Measurements from ENCODE around the gene YAE1. TPM values are rescaled to one million over a fixed set of nuclear protein-coding genes. Genes with fewer than 3 reads are reported as not detected.

YAE1 gene
- total RNA-seq, 1 donor from 2014 or later = 27.4 TPM

GRCh38 chr7:39582536-39582935 lies 16.3 kb downstream of the YAE1 start:
- no peak for TF ChIP-seq CTCF (IDR thresholded peaks at IDR 0.05; ENCODE audit: unreplicated experiment)
- no peak overlapping the region for H3K27ac Mint-ChIP-seq
- DNase-seq (ENCODE audit: low spot score in 2 of 2, unreplicated experiment in 2 of 2) = no peak
- H3K4me1 Mint-ChIP-seq = no peaks in the 10 kb centered on the region
- peaks cover 8% of the 10 kb centered on the region for H3K36me3 Mint-ChIP-seq
- H3K27me3 Mint-ChIP-seq (ENCODE audit: low read depth) = no peaks in the 10 kb centered on the region
- no peaks in the 10 kb centered on the region for H3K9me3 Mint-ChIP-seq
- no peak overlapping the region for H3K4me3 Mint-ChIP-seq

- DNase-seq (ENCODE audit: low spot score in 2 of 2, unreplicated experiment in 2 of 2) = no peak
- Mint-ChIP-seq H3K27ac (no peak overlapping the region), H3K27me3 (ENCODE audit: low read depth) (no peaks in the 10 kb centered on the region), H3K9me3 (no peaks in the 10 kb centered on the region), H3K4me3 (no peak overlapping the region), H3K4me1 (no peaks in the 10 kb centered on the region), H3K36me3 (peaks cover under 1% of the 10 kb centered on the region)
- TF ChIP-seq CTCF (IDR thresholded peaks at IDR 0.05; ENCODE audit: unreplicated experiment) = no peak
Measured at GRCh38 chr7:39583539-39583938, 17.3 kb downstream of the YAE1 start.

GRCh38 chr7:39587393-39587792 lies 21.2 kb downstream of the YAE1 start:
- no peaks in the 10 kb centered on the region for H3K36me3 Mint-ChIP-seq

GRCh38 chr7:39588416-39588815 lies 22.2 kb downstream of the YAE1 start:
- DNase-seq (ENCODE audit: low spot score in 2 of 2, unreplicated experiment in 2 of 2) = no peak
- H3K27me3 Mint-ChIP-seq (ENCODE audit: low read depth) = no peaks in the 10 kb centered on the region
- H3K27ac Mint-ChIP-seq = no peak overlapping the region
- H3K36me3 Mint-ChIP-seq = no peaks in the 10 kb centered on the region
- H3K9me3 Mint-ChIP-seq = peaks cover 5% of the 10 kb centered on the region
- H3K4me3 Mint-ChIP-seq = no peak overlapping the region
- no peak for TF ChIP-seq CTCF (IDR thresholded peaks at IDR 0.05; ENCODE audit: unreplicated experiment)
- peaks cover 5% of the 10 kb centered on the region for H3K4me1 Mint-ChIP-seq

More at GRCh38 chr7:39587393-39587792, 21.2 kb downstream of the YAE1 start:
- H3K4me1 Mint-ChIP-seq = peaks cover 5% of the 10 kb centered on the region
- H3K27ac Mint-ChIP-seq = no peak overlapping the region
- H3K27me3 Mint-ChIP-seq (ENCODE audit: low read depth) = no peaks in the 10 kb centered on the region
- no peak for TF ChIP-seq CTCF (IDR thresholded peaks at IDR 0.05; ENCODE audit: unreplicated experiment)
- no peak overlapping the region for H3K4me3 Mint-ChIP-seq
- no peak for DNase-seq (ENCODE audit: low spot score in 2 of 2, unreplicated experiment in 2 of 2)
- H3K9me3 Mint-ChIP-seq = peaks cover 5% of the 10 kb centered on the region

GRCh38 chr7:39589323-39590111 lies 23.3 kb downstream of the YAE1 start:
- H3K9me3 Mint-ChIP-seq = peaks cover 5% of the 10 kb centered on the region
- DNase-seq (ENCODE audit: low spot score in 2 of 2, unreplicated experiment in 2 of 2) = no peak
- H3K27me3 Mint-ChIP-seq (ENCODE audit: low read depth) = no peaks in the 10 kb centered on the region
- peaks cover 5% of the 10 kb centered on the region for H3K4me1 Mint-ChIP-seq
- TF ChIP-seq CTCF (IDR thresholded peaks at IDR 0.05; ENCODE audit: unreplicated experiment) = no peak
- H3K36me3 Mint-ChIP-seq = no peaks in the 10 kb centered on the region
- peak overlapping the region; percentile 49 for H3K27ac Mint-ChIP-seq
- no peak overlapping the region for H3K4me3 Mint-ChIP-seq

Measured in mesothelial cell of epicardium (in vitro differentiated cells).